HepG2 (cell line): Measurements from ENCODE around the gene NECAP2. TPM values are rescaled to one million over a fixed set of nuclear protein-coding genes. Genes with fewer than 3 reads are reported as not detected.

Experiments
- DNMT1 ChIP-seq: sonication (generic); formaldehyde crosslinking; IDR thresholded peaks from 2 replicates; pipeline ENCODE4 v1.5.1; 2020; ENCODE audit warnings: mild to moderate bottlenecking, missing genetic modification reagents
- YEATS2 ChIP-seq: sonication (generic); formaldehyde crosslinking; IDR thresholded peaks from 2 replicates; pipeline ENCODE4 v1.4.0; 2020; ENCODE audit warnings: missing genetic modification reagents, borderline replicate concordance
- ZFP1 ChIP-seq: IDR thresholded peaks from 2 replicates; pipeline ENCODE4 v1.6.1; 2016
- ZNF142 ChIP-seq: sonication (generic); formaldehyde crosslinking; IDR thresholded peaks from 2 replicates; pipeline ENCODE4 v1.4.0; 2020; ENCODE audit warnings: missing genetic modification reagents
- ZNF253 ChIP-seq: sonication (generic); formaldehyde crosslinking; IDR thresholded peaks from 2 replicates; pipeline ENCODE4 v1.8.0; 2022; ENCODE audit warnings: mild to moderate bottlenecking, missing genetic modification reagents, borderline replicate concordance
- ZNF619 ChIP-seq: sonication (generic); formaldehyde crosslinking; IDR thresholded peaks from 2 replicates; pipeline ENCODE4 v1.4.0; 2020; ENCODE audit warnings: mild to moderate bottlenecking, missing genetic modification reagents
- polyA plus RNA-seq, 8 experiments: library from polyadenylated mRNA; depleted of rRNA in 3 of 8; stranded (reverse) in 7 of 8; unstranded in 1 of 8; fragments of >200 nt; fragmentation: Illumina TruSeq in 4 of 8; extraction: Trizol in 4 of 8; gene quantifications; 2 replicates each; pipeline versions ENCODE4 v1.2.1 to v1.2.3, GENCODE V29; 2011 to 2016; ENCODE audit warnings: low read depth in 4 of 8, missing spikeins in 1 of 8, mixed read lengths in 1 of 8; ENCODE audit not compliant: insufficient read depth in 1 of 8
- total RNA-seq, 5 experiments: library from RNA; depleted of rRNA; stranded (reverse); fragments of >200 nt; fragmentation: Illumina TruSeq; extraction: Trizol; gene quantifications; 2 replicates each; pipeline ENCODE4 v1.2.3, GENCODE V29; 2016; ENCODE audit warnings: low read depth in 1 of 5
- TF ChIP-seq, protein P1 (sequence below): sonication (generic); formaldehyde crosslinking; IDR thresholded peaks from 2 replicates; pipeline ENCODE4 v1.4.0; 2020; ENCODE audit warnings: missing genetic modification reagents
- TF ChIP-seq, protein P2 (sequence below): sonication (generic); formaldehyde crosslinking; IDR thresholded peaks from 2 replicates; pipeline ENCODE4 v1.4.0; 2020; ENCODE audit warnings: mild to moderate bottlenecking, low read depth, missing genetic modification reagents
- TF ChIP-seq, protein P3 (sequence below): sonication (generic); formaldehyde crosslinking; IDR thresholded peaks from 2 replicates; pipeline ENCODE4 v1.4.0; 2020; ENCODE audit warnings: mild to moderate bottlenecking, missing genetic modification reagents
- TF ChIP-seq, protein P4 (sequence below): sonication (generic); formaldehyde crosslinking; IDR thresholded peaks from 2 replicates; pipeline ENCODE4 v1.9.0; 2021; ENCODE audit warnings: missing genetic modification reagents, mild to moderate bottlenecking, borderline replicate concordance

Gene NECAP2
- total and polyA plus RNA-seq, 2 of the 13 experiments (the other 11 are each of a cell fraction or from before 2014, with no cell fraction given), result 38.5 to 52.3 TPM

DNA sequence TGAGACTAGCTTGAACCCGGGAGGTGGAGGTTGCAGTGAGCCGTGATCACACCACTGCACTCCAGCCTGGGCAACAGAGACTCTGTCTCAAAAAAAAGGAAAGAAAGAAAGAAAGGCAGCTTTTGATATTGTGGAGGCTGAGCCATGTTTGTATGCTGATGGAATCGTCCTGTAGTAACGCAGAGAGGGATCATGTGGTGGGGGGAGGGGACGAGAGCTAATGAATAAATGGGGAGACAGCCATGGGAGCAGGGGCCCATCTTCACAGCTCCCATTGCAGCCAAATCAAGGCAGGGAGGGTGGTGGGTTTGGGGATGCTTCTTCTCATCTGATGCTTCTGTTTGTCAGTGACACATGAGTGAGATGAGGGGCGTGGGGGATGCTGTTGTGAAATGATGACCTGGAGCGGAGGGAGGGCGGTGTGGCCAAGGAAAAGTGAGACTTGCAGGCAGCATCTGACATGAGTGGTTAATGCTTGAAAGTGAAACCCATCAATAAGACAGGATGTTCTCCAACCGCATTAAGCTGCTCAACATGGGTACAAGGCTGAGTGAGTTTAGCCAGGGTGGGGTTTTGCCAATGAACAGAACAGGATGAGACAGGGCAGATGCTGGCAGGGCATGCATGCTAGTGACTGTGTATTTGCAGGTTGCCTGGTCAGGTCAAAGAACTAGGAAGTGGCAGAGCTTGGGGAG, 20.0 kb upstream of the NECAP2 start (continued):
- TF ChIP-seq, protein P1, sequence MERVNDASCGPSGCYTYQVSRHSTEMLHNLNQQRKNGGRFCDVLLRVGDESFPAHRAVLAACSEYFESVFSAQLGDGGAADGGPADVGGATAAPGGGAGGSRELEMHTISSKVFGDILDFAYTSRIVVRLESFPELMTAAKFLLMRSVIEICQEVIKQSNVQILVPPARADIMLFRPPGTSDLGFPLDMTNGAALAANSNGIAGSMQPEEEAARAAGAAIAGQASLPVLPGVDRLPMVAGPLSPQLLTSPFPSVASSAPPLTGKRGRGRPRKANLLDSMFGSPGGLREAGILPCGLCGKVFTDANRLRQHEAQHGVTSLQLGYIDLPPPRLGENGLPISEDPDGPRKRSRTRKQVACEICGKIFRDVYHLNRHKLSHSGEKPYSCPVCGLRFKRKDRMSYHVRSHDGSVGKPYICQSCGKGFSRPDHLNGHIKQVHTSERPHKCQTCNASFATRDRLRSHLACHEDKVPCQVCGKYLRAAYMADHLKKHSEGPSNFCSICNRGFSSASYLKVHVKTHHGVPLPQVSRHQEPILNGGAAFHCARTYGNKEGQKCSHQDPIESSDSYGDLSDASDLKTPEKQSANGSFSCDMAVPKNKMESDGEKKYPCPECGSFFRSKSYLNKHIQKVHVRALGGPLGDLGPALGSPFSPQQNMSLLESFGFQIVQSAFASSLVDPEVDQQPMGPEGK (CRISPR knock-in tag), result no peak
- TF ChIP-seq ZFP1 (CRISPR knock-in tag) (no peak), YEATS2 (CRISPR knock-in tag) (no peak), ZNF619 (CRISPR knock-in tag) (no peak), ZNF142 (CRISPR knock-in tag) (no peak), DNMT1 (CRISPR knock-in tag) (no peak), ZNF253 (no peak)
- TF ChIP-seq, protein P2, sequence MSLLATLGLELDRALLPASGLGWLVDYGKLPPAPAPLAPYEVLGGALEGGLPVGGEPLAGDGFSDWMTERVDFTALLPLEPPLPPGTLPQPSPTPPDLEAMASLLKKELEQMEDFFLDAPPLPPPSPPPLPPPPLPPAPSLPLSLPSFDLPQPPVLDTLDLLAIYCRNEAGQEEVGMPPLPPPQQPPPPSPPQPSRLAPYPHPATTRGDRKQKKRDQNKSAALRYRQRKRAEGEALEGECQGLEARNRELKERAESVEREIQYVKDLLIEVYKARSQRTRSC, result no peak
- TF ChIP-seq, protein P3, sequence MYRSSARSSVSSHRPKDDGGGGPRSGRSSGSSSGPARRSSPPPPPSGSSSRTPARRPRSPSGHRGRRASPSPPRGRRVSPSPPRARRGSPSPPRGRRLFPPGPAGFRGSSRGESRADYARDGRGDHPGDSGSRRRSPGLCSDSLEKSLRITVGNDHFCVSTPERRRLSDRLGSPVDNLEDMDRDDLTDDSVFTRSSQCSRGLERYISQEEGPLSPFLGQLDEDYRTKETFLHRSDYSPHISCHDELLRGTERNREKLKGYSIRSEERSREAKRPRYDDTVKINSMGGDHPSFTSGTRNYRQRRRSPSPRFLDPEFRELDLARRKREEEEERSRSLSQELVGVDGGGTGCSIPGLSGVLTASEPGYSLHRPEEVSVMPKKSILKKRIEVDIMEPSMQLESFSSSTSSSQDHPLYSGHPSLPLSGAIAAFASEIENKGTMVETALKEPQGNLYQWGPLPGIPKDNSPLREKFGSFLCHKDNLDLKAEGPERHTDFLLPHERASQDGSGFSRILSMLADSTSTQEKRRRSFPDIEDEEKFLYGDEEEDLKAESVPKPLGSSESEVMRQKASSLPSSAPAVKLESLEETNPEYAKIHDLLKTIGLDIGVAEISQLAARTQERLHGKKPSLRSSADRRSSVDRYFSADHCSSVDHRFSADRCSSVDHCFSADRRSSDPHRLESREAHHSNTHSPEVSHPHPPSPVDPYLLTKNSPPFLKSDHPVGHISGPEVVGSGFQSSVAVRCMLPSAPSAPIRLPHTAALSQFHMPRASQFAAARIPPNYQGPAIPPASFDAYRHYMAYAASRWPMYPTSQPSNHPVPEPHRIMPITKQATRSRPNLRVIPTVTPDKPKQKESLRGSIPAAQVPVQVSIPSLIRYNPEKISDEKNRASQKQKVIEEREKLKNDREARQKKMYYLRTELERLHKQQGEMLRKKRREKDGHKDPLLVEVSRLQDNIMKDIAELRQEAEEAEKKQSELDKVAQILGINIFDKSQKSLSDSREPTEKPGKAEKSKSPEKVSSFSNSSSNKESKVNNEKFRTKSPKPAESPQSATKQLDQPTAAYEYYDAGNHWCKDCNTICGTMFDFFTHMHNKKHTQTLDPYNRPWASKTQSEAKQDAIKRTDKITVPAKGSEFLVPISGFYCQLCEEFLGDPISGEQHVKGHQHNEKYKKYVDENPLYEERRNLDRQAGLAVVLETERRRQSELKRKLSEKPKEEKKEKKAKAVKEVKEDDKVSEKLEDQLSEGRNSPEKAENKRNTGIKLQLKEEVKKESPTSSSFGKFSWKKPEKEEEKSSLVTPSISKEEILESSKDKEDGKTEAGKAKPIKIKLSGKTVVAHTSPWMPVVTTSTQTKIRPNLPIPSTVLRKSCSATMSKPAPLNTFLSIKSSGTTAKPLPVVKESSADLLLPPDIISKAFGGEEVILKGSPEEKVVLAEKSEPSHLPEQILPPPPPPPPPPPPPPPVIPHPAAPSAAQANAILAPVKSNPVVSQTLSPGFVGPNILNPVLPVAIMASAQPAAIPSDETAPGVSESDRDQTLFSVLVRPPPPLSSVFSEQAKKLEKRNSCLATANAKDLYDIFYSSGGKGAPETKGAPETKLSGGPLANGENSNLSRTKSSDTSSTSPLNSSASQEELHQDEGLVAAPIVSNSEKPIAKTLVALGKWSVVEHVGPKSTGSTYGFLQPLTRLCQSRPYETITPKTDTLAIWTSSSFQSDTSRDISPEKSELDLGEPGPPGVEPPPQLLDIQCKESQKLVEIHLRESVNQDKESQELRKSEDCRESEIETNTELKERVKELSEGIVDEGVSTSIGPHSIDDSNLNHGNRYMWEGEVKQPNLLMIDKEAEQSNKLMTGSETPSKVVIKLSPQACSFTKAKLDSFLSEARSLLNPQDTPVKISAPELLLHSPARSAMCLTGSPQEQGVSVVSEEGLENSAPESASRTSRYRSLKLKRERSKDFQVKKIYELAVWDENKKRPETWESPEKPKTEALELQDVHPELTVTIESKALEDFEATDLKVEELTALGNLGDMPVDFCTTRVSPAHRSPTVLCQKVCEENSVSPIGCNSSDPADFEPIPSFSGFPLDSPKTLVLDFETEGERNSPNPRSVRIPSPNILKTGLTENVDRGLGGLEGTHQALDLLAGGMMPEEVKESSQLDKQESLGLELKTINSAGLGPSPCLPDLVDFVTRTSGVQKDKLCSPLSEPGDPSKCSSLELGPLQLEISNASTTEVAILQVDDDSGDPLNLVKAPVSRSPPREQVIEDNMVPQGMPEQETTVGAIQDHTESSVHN (CRISPR knock-in tag), result no peak
- TF ChIP-seq, protein P4, sequence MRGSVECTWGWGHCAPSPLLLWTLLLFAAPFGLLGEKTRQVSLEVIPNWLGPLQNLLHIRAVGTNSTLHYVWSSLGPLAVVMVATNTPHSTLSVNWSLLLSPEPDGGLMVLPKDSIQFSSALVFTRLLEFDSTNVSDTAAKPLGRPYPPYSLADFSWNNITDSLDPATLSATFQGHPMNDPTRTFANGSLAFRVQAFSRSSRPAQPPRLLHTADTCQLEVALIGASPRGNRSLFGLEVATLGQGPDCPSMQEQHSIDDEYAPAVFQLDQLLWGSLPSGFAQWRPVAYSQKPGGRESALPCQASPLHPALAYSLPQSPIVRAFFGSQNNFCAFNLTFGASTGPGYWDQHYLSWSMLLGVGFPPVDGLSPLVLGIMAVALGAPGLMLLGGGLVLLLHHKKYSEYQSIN (CRISPR knock-in tag), result no peak
